Measurements from ENCODE around the gene CCDC159.

The CCDC159 gene

DNA sequence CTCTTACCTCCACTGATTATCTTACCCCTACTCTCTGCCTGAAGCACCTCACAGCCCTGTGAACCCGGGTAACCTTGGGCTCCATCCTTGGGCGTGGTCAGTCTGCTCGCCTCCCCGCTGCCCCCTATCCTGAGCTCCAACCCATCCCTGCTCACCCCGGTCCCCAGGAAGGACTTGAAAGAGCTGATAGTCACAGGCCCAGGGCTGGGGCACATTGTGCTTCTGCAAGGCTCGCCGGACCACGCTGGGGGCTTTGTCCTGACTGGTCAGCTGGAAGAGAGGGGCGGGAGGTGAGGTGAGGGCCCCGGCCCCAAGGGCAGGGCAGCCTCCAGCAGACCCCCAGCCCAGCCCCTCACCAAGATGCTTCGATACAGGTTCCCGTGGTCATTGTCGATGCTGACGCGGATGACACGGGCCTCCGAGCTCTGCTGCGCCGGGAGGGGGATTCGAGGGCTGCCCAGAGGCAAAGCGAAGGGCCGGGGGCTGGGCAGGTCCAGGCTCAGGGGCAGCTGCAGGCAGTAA lies 50.8 kb downstream of the CCDC159 start:
- FAIRE-seq, result no peak

- no peak for FAIRE-seq
Observed at GRCh38 chr19:11399667-11400066, 53.3 kb downstream of the CCDC159 start.

- no peak for FAIRE-seq
Observed at GRCh38 chr19:11400798-11401197, 54.5 kb downstream of the CCDC159 start.

DNA sequence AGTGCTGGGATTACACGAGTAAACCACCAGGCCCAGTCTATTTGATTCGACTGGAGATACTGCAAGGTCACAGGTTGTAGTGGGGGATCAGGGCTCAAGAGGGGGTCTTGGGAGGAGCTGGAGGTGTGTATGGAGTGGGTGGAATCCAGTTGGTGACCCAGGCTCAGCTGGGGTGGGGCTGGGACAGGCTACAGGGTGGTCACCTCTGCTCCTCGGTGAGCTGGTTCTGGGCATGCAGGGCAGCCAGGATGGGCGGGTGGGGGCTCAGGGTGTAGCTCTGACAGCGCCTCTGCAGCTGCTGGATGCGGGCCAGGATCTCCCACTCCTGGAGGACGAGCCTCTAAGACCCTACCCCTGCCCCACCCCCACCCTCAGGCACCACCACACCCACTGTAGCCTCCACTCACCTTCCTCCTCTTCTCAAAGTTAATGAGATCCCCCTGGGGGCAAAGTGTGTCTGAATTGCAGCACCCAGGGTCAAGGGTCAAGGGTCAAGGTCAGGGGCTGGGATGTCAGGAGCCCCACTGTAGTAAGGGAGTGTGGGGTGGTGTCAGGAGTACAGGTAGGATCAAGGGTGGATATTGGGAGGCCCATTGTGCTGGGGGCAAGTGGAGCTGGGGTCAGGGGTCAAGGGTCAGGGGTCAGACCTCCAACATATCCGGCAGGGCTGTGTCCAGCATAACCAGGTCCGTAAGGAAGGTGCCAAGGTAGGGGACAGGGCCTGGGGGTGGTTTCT lies 55.7 kb downstream of the CCDC159 start:
- FAIRE-seq, result no peak

Measured in endometrium (tissue), 2 donors.